OCI-LY7 (cell line): Measurements from ENCODE around the gene FRAS1.

ENCODE experiments used
- CTCF ChIP-seq: fragments of 200-600 bp; sonication (generic); conservative IDR thresholded peaks from 2 replicates; pipeline ENCODE4 v1.5.1; 2014; ENCODE audit warnings: mild to moderate bottlenecking, antibody characterized with exemption, low read length, moderate library complexity, mixed read lengths
- EZH2phosphoT487 ChIP-seq: fragments of 200-600 bp; sonication (generic); IDR thresholded peaks from 2 replicates; pipeline ENCODE4 v1.6.1; 2018; ENCODE audit warnings: low read depth, borderline replicate concordance, mild to moderate bottlenecking, mixed run types, antibody characterized with exemption, low read length, moderate library complexity, mixed read lengths

- TF ChIP-seq EZH2phosphoT487 (no peak), CTCF (no peak)
Measured at GRCh38 chr4:78395642-78396041, 338.5 kb downstream of the FRAS1 start.
